ENCODE data around the gene FBXO31.

Gene FBXO31

DNA sequence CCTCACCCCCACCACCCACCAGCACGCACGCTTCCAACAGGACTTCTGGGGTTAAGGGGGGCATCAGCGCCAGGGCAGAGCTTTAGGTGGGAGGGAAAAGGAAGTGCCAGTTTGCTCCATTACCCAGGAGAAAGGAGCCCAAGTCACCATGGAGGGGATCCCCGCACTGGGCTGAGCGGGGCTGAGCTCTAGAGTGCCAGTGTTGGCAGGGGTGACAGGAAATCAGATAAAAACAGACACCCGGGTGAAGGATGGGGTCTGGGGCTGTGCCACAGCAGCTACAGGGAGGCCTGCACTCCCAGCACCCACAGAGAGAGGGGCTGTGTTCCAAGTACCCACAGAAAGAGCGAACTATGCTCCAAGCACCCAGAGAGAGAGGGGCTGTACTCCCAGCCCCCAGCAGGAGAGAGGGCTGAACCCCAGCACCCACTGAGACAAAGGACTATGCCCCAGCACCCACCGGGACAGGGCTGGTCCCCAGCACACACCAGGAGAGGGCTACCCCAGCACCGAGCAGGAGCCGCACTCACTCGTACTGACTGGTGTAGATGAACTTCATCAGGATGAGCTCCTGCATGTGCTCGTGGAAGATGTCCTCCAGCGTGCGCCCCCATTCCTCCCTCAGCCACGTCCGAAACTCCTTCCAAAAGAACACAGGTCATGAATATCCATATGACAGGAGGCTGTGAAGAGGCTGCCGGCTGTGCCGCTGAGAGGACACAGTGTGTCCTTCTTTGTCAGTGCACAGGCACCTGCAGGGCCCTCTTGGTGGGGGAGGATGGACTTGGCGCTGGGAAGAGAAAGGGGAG is 47.7 kb downstream of the FBXO31 start:
- TF ChIP-seq, protein P1, sequence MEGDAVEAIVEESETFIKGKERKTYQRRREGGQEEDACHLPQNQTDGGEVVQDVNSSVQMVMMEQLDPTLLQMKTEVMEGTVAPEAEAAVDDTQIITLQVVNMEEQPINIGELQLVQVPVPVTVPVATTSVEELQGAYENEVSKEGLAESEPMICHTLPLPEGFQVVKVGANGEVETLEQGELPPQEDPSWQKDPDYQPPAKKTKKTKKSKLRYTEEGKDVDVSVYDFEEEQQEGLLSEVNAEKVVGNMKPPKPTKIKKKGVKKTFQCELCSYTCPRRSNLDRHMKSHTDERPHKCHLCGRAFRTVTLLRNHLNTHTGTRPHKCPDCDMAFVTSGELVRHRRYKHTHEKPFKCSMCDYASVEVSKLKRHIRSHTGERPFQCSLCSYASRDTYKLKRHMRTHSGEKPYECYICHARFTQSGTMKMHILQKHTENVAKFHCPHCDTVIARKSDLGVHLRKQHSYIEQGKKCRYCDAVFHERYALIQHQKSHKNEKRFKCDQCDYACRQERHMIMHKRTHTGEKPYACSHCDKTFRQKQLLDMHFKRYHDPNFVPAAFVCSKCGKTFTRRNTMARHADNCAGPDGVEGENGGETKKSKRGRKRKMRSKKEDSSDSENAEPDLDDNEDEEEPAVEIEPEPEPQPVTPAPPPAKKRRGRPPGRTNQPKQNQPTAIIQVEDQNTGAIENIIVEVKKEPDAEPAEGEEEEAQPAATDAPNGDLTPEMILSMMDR (IDR thresholded peaks at IDR 0.05; ENCODE audit: low read length, missing control alignments) = no peak
- DNase-seq (ENCODE audit: low read depth) = no peak

DNA sequence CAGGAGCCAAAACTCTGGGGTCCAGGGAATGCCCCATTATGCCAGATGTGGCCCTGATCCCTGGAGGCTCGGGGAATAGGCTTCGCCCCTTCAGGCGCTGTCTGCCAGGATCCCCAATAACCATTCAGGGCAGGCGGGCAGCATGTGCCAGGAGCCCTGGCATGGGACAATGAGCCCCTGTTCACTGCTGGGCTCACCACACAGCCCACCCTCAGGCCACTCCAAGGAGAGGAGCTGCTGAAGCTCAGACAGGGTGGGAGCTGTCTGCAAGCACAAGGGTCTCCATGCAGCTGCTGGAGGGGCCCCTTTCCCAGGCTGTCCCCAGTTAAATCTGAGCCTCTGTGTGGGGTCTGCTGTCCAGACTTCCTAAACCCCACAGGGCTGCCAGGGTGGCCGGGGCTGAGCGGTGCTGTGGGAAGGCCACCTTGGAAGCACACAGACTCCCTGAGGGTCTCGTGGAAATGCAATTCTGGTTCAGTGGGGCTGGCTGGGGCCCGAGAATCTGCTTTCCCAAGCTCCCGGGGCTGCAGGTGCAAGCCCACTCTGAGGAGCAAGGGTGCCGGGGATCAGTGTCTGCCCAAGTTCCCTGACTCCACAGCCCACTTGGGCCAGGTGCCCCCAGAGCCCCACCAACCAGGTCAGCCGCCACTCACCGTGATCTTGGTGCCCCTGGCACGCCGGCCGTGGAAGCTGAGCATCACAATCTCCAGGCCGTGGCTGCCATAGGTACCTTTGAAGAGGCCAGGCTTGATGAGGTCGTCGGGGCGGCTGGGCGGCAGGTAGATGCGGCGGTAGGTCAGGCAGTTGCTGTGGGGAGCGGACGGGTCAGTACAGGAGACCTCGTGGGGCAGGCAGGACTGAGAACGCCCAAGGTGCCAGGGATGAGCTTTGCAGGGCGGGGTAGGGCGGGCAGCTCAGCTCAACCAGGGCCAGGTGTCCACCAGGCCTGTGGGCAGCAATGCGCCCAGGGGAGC is 48.6 kb downstream of the FBXO31 start:
- no peak overlapping the region for H3K4me3 ChIP-seq (replicated peaks; ENCODE audit: low read depth, low read length)
- TF ChIP-seq, protein P1 (IDR thresholded peaks at IDR 0.05; ENCODE audit: low read length, missing control alignments) = no peak
- no peak for DNase-seq (ENCODE audit: low read depth)

More for the DNA sequence above, 47.7 kb downstream of the FBXO31 start:
- H3K4me3 ChIP-seq (replicated peaks; ENCODE audit: low read depth, low read length) = no peak overlapping the region

DNA sequence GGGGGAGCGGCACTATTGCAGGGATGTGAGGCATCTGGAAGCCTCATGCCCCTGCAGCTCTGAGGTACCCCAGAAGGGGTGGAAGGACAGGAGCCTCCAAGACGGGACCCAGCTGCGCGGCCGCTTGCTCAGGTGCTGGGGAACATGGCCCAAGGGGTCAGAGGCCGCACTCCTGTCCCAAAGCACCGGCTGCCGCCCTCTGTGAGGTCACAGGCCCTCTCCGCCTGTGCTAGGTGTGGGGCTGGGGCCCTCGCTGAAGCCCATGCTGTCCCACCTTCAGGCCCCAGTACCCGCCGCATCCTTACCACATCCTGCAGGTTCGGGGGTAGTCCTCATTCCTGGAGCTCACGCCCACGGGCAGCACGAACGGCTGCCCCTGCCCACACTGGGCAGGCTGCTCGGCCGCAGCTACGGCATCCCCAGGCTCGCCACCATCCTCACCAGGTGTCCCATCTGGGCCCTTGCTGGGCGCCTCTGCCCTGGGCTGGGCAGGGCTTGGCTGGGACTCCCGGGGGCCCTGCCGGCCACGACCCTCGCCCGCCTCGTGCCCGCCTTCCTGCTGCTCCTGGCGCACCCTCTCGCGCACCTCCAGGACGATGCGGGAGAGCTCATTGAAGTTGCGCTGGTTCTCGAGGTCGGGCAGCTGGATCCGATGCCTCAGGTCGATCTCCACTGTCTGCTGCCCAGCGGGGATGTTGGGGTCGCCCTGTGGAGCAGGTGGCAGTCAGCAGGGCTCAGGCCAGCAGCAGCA is 49.8 kb downstream of the FBXO31 start:
- DNase-seq (ENCODE audit: low read depth) = no peak
- no peak overlapping the region for H3K4me3 ChIP-seq (replicated peaks; ENCODE audit: low read depth, low read length)
- TF ChIP-seq, protein P1 (IDR thresholded peaks at IDR 0.05; ENCODE audit: low read length, missing control alignments) = no peak

DNA sequence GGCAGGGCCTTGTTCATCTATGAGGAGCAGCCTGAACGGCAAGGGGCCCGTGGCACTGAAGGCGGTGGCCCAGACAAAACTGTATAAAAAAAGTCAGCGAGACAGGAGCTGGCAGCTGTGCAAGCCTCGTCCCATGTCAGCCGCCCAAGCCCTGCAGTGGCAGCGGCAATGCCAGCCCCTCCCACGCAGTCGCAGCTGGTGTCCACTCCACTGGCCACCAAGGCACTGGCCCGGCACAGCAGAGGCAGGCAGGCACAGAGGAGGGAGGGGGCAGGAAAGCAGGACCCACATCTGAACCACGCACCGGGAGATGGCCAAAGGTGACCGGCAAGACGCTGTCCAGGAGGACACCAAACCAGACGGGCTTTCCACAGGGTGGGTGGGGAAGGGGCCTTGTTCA is 50.5 kb downstream of the FBXO31 start:
- no peak for DNase-seq (ENCODE audit: low read depth)
- TF ChIP-seq, protein P1 (IDR thresholded peaks at IDR 0.05; ENCODE audit: low read length, missing control alignments) = no peak
- H3K4me3 ChIP-seq (replicated peaks; ENCODE audit: low read depth, low read length) = no peak overlapping the region

DNA sequence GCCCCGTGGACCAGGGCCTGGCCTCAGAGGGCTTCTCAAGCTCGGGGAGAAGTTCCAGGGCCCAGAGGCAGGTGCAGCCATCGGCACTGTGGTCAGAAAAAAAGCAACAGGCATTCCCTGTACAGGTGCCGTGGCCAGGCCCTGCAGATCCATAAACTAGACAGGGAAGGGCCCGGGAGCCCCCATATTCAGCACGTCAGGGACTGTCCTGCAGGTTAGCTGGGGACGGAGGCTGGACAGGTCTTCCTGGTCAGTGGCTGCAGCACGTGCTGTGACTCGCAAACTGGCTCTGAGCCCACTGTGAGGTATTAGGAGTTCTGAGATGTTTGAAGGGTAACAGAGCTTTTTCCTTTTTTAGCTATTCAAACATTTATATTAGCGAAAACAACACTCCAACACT is 51.4 kb downstream of the FBXO31 start:
- H3K4me3 ChIP-seq (replicated peaks; ENCODE audit: low read depth, low read length) = no peak overlapping the region
- DNase-seq (ENCODE audit: low read depth) = peak; percentile 14
- TF ChIP-seq, protein P1 (IDR thresholded peaks at IDR 0.05; ENCODE audit: low read length, missing control alignments) = no peak

DNA sequence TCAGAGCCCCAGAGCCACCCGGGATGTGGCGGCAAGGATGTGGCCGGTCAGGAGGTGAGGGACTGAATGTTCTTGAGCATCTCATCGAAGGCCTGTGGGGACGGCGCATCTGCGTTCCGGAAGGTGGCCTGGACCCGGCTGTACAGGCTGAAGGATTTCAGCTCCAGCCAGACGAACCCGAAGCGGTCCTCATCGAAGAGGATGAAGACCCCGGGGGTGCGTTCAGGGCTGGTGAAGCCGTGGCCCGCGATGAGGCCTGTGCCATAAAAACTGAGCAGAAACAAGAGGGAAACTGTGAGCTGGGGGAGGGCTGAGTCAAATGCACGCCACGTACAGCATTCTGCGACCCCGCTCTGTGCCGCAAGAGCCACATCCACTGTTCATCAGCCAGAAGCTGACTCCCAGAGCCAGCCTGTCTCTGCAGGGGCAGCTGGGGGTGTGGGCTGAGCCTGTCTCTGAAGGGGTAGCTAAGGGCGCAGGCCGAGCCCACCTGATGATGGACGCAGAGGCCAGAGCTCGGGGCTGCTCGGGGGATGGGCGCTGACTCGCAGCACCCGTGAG is 52.3 kb downstream of the FBXO31 start:
- no peak for DNase-seq (ENCODE audit: low read depth)
- TF ChIP-seq, protein P1 (IDR thresholded peaks at IDR 0.05; ENCODE audit: low read length, missing control alignments) = no peak

More for the DNA sequence above, 52.3 kb downstream of the FBXO31 start:
- H3K4me3 ChIP-seq (replicated peaks; ENCODE audit: low read depth, low read length) = no peak overlapping the region
